ENCODE measurements around the gene TRIM31. TPM values are rescaled to one million over a fixed set of nuclear protein-coding genes. Genes with fewer than 3 reads are reported as not detected.

The TRIM31 gene
- total and polyA plus RNA-seq, 2 donors (not counting 3 experiments of a cell fraction or from before 2014, with no cell fraction given): not detected

DNA sequence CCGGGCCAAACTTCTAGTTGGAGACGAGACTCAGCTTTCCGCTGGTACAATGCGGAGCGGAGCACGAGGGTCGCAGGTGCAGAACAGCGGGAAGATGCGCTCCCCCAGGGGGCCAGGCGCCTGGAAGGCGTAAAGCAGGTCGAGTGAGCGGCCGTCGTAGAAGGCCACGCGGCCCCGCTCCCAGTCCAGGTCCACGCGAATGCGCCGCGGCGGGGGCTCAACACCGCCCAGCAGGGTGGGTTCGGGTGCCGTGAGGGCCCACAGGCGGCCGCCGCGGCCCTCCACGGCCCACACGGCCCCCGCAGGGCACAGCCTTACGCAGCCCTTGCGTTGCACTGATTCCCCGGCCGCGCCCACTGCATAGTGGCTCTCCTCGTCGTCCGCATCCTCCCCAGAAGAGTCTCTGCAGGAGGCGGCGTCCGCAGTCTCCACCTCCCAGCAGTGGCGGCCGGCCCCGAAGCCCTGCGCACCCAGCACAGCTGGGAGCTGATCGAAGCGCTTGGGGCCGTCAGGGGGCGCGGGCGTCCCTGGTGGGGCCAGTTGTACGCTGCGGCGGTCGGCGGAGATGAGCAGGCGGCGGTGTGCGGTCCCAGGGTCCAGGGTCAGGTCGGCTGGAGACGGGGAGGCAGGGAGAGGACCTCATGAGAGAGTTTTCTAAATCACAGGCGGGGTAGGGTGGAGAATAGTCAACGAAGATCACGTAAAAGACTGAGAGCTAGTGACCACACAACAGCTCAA, 41.6 kb downstream of the TRIM31 start:
- DNase-seq (ENCODE audit: low read depth, low spot score): peak; percentile 11
- POLR2A ChIA-PET: no interaction called here

More for the DNA sequence above, 41.6 kb downstream of the TRIM31 start:
- Histone ChIP-seq H3K9ac (replicated peaks; ENCODE audit: extremely low read depth, insufficient read depth, low read length) (no peak overlapping the region), H2AFZ (ENCODE audit: low read depth, low read length) (no peak overlapping the region), H3K27me3 (ENCODE audit: control insufficient read depth in 2 of 2, insufficient read depth in 2 of 2, low read length in 2 of 2) (peaks cover 54 to 61% of the 10 kb centered on the region in 2 experiments), H3K4me2 (ENCODE audit: insufficient read depth, low read length) (peak overlapping the region; percentile 6), H3K36me3 (ENCODE audit: control insufficient read depth in 2 of 2, extremely low read depth in 1 of 2, insufficient read depth in 2 of 2, low read length in 2 of 2) (no peaks in the 10 kb centered on the region), H3K9me3 (replicated peaks; ENCODE audit: control insufficient read depth, insufficient read depth, low read length) (no peaks in the 10 kb centered on the region), H3K79me2 (ENCODE audit: control insufficient read depth, insufficient read depth, low read length) (no peaks in the 10 kb centered on the region), H3K4me1 (ENCODE audit: control insufficient read depth, extremely low read depth, insufficient read depth, low read length) (peaks cover 10% of the 10 kb centered on the region), H3K4me3 (replicated peaks in 1 of 3; ENCODE audit: insufficient read depth in 1 of 3, low read depth in 1 of 3, low read length in 3 of 3) (no peak overlapping the region), H3K9me1 (replicated peaks; ENCODE audit: control insufficient read depth, extremely low read depth, insufficient read depth, low read length) (no peaks in the 10 kb centered on the region), H4K20me1 (replicated peaks; ENCODE audit: control insufficient read depth, extremely low read depth, insufficient read depth, low read length) (no peaks in the 10 kb centered on the region), H3K27ac (ENCODE audit: insufficient read depth, low read depth, low read length) (no peak overlapping the region)
- intact Hi-C loops (cut with micrococcal nuclease): no loop called here
- FAIRE-seq: peak; percentile 55
- TF ChIP-seq, protein P1, sequence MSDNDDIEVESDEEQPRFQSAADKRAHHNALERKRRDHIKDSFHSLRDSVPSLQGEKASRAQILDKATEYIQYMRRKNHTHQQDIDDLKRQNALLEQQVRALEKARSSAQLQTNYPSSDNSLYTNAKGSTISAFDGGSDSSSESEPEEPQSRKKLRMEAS (IDR thresholded peaks at IDR 0.05; ENCODE audit: insufficient read depth, insufficient read length): no peak
- TF ChIP-seq POLR2A (IDR thresholded peaks at IDR 0.05; ENCODE audit: low read depth, low read length): peak; percentile 35
- peak; percentile 91 for TF ChIP-seq EZH2 (IDR thresholded peaks at IDR 0.05; ENCODE audit: borderline replicate concordance, low read depth, low read length, severe bottlenecking)
- TF ChIP-seq, protein P2, sequence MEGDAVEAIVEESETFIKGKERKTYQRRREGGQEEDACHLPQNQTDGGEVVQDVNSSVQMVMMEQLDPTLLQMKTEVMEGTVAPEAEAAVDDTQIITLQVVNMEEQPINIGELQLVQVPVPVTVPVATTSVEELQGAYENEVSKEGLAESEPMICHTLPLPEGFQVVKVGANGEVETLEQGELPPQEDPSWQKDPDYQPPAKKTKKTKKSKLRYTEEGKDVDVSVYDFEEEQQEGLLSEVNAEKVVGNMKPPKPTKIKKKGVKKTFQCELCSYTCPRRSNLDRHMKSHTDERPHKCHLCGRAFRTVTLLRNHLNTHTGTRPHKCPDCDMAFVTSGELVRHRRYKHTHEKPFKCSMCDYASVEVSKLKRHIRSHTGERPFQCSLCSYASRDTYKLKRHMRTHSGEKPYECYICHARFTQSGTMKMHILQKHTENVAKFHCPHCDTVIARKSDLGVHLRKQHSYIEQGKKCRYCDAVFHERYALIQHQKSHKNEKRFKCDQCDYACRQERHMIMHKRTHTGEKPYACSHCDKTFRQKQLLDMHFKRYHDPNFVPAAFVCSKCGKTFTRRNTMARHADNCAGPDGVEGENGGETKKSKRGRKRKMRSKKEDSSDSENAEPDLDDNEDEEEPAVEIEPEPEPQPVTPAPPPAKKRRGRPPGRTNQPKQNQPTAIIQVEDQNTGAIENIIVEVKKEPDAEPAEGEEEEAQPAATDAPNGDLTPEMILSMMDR (IDR thresholded peaks at IDR 0.05; ENCODE audit: extremely low read depth in 1 of 2, insufficient read depth in 1 of 2, low read depth in 1 of 2, low read length in 2 of 2): peak in 1 of 2 donors; percentile 23
- TF ChIP-seq POLR2AphosphoS5 (IDR thresholded peaks at IDR 0.05; ENCODE audit: insufficient read depth, low read depth, low read length): no peak
- BruUV-seq (replicated peaks): no TSS peak
- dilution Hi-C loops (cut with MboI; ENCODE audit: extremely low pct_ligation_motif_present, low sequenced_read_pairs): no loop called here
- CTCF ChIA-PET: interaction anchor here (0.7 to 2.0 kb wide), 5 partner anchors 11 to 60 kb away, joined by 3 to 8 read pairs (median 4); partner anchors contain the start of gene POLR1H

Data from endothelial cell of umbilical vein (primary cell).